ENCODE data around the gene DUS2.
"Not testable (repeated sequence)": the region's sequence is repeated elsewhere in the genome, so short reads cannot be mapped to it uniquely, and the experiment has no call there.

DUS2 gene

DNA sequence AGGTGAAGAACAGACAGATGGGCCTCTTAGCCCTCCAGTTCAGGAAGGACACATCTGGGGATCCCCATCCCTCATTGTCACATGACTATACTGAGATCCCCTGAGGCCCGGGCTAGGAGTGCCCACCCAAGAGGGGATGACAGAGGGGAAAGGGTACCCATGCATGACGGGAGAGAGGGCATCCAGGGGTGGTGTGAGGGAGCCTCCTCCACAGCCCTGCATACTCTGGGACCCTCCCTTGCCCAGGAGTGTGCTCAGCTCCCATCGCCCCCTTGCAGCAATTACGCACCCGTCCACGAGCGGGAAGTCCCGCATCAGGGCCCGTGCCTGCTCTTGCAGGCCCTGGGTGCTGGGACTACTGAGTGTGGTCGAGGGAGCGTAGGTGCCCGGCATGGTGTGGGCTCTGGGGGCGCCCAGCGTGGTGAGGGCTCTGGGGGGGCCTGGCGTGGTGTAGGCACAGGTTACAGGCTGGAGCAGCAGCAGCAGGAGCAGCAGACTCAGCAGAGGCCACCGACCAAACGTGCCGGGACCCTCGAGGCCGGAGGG lies 30.4 kb upstream of the DUS2 start:
- TF ChIP-seq ZNF274 (IDR thresholded peaks at IDR 0.05; ENCODE audit: low read depth, low read length): no peak
- no peak overlapping the region for H3K4me3 ChIP-seq (ENCODE audit: low read length)

DNA sequence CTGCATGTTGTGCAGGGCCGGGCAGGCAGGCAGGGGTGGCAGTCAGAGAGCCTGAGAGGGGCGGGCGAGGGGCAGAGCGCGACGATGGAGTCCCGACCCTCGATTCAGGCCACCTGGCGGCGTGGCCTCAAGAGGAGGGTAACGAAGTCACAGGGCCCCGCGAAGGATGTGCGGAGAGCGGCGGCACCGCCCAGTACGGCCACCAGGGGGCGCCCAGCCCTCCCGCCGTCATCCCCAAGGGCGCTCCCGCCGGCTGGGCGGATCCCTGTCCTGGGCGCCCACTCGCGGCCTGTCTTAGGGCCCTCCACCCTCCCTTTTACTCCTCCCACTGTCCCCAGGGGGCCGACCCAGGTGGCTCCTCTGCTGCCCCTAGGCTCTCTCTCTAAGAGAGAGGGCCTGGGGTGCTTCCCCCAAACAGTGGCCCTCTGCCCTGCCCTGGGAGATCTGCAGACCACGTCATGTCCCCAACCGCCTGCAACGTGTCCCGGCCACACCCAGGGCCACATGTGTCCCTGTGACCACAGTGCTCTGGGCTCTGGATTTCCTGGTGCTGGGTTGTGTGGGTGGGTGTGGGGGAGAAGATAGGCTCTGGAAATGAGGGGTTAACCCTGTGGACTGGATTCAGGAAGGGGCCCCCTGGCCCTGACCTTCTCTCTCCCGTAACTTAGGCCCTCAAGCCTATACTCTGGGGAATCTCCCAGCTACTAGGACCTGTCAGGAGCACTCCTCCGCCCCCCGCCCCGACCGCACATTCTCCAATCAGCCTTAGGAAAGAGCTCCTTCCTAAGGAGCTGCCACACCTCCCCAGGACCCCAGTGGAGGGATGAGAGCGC lies 29.7 kb upstream of the DUS2 start:
- no peak overlapping the region; the same call in 1 of the 2 replicates for H3K4me3 ChIP-seq (ENCODE audit: low read length)
- TF ChIP-seq ZNF274 (IDR thresholded peaks at IDR 0.05; ENCODE audit: low read depth, low read length): no peak

GRCh38 chr16:67994040-67994408 lies 29.1 kb upstream of the DUS2 start:
- not testable (repeated sequence) for H3K4me3 ChIP-seq (ENCODE audit: low read length)

GRCh38 chr16:67995423-67995822 lies 27.7 kb upstream of the DUS2 start:
- TF ChIP-seq ZNF274 (IDR thresholded peaks at IDR 0.05; ENCODE audit: low read depth, low read length): no peak
- H3K4me3 ChIP-seq (ENCODE audit: low read length): no peak overlapping the region

- no peak for TF ChIP-seq ZNF274 (IDR thresholded peaks at IDR 0.05; ENCODE audit: low read depth, low read length)
- no peak overlapping the region for H3K4me3 ChIP-seq (ENCODE audit: low read length)
These were observed 26.4 kb upstream of the DUS2 start for GRCh38 chr16:67996666-67997065.

GRCh38 chr16:67998231-67998778 lies 24.8 kb upstream of the DUS2 start:
- not testable (repeated sequence) for H3K4me3 ChIP-seq (ENCODE audit: low read length)

DNA sequence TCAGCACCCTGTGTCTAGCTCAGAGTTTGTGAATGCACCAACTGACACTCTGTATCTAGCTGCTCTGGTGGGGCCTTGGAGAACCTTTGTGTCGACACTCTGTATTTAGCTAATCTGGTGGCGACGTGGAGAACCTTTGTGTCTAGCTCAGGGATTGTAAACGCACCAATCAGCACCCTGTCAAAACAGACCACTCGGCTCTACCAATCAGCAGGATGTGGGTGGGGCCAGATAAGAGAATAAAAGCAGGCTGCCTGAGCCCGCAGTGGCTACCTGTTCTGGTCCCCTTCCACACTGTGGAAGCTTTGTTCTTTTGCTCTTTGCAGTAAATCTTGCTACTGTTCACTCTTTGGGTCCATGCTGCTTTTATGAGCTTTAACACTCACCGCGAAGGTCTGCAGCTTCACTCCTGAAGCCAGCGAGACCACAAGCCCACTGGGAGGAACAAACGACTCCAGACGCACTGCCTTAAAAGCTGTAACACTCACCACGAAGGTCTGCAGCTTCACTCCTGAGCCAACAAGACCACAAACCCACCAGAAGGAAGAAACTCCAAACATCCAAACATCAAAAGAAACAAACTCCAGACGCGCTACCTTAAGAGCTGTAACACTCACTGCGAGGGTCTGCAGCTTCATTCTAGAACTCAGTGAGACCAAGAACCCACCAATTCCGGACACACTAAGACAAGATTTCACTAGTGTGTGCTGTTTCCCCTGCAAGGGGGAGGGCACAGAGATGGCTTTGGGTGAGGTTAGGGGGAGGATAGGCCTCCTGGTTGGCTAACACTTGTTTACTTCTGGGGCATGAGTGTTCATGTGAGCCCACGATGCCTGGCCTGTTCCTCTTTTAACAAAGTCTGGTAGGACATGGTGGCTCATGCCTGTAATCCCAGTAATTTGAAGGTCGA lies 24.1 kb upstream of the DUS2 start, which contains the start of gene DPEP2:
Gene DPEP2 (minus strand): TSS at position 706 of the 910 bp plus-strand sequence. CDS start 6,272 bp downstream, outside the sequence.
- not testable (repeated sequence) for H3K4me3 ChIP-seq (ENCODE audit: low read length)

GRCh38 chr16:67999985-68000384 lies 23.1 kb upstream of the DUS2 start:
- TF ChIP-seq ZNF274 (IDR thresholded peaks at IDR 0.05; ENCODE audit: low read depth, low read length): no peak
- no peak overlapping the region for H3K4me3 ChIP-seq (ENCODE audit: low read length)

DNA sequence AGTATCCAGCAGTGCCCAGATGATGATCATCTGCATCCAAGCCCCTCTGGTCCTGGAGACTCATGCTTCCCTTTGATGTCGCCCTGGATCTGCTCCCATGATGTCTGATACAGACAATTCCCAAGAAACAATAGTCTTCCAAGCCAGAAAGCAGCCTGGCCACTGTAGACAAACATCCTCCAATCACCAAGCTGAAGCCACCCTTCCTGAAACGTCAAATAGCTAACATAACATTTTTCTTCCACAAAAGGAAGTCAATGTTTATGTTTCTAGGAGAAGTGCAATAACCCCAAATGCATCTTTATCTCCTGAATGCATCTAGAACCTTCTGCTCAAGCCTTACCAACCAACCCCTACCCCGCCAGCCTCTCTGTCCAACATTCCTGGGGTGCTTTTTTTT lies 22.6 kb upstream of the DUS2 start:
- TF ChIP-seq ZNF274 (IDR thresholded peaks at IDR 0.05; ENCODE audit: low read depth, low read length): no peak
- no peak overlapping the region for H3K4me3 ChIP-seq (ENCODE audit: low read length)

- H3K4me3 ChIP-seq (ENCODE audit: low read length): no peak overlapping the region
- no peak for TF ChIP-seq ZNF274 (IDR thresholded peaks at IDR 0.05; ENCODE audit: low read depth, low read length)
These were observed 20.1 kb upstream of the DUS2 start for GRCh38 chr16:68003031-68003430.

GRCh38 chr16:68005211-68005610 lies 17.9 kb upstream of the DUS2 start:
- no peak overlapping the region for H3K4me3 ChIP-seq (ENCODE audit: low read length)
- no peak for TF ChIP-seq ZNF274 (IDR thresholded peaks at IDR 0.05; ENCODE audit: low read depth, low read length)

- no peak for TF ChIP-seq ZNF274 (IDR thresholded peaks at IDR 0.05; ENCODE audit: low read depth, low read length)
- no peak overlapping the region for H3K4me3 ChIP-seq (ENCODE audit: low read length)
These were observed 17.2 kb upstream of the DUS2 start for GRCh38 chr16:68005786-68006286.

- no peak for TF ChIP-seq ZNF274 (IDR thresholded peaks at IDR 0.05; ENCODE audit: low read depth, low read length)
- no peak overlapping the region for H3K4me3 ChIP-seq (ENCODE audit: low read length)
These were observed 13.8 kb upstream of the DUS2 start for GRCh38 chr16:68009157-68009735.

DNA sequence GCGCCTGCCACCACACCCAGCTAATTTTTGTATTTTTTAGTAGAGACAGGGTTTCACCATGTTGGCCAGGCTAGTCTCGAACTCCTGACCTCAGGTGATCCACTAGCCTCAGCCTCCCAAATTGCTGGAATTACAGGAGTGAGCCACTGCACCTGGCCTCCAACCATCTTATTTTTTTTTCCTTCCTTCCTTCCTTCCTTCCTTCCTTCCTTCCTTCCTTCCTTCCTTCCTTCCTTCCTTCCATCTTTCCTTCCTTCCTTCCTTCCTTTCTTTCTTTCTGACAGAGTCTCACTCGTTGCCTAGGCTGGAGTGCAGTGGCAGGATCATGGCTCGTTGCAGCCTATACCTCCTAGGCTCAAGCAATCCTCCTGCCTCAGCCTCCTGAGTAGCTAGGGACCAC lies 13.2 kb upstream of the DUS2 start:
- not testable (repeated sequence) for H3K4me3 ChIP-seq (ENCODE audit: low read length)
